Sigmoid colon (tissue), 7 donors: ENCODE results near the gene SVEP1. TPM values are rescaled to one million over a fixed set of nuclear protein-coding genes. Genes with fewer than 3 reads are reported as not detected.

ENCODE experiments used
- DNase-seq: peaks from one replicate; pipeline ENCODE4 v3.0.0-alpha.2; 2019
- H3K27ac ChIP-seq, 4 donors: fragments of 200-600 bp; sonication (generic); one replicate each; pipeline ENCODE4 v1.5.1; 2016 to 2019; ENCODE audit warnings: mild to moderate bottlenecking in 1 of 4
- H3K27me3 ChIP-seq, 3 donors: fragments of 200-600 bp; sonication (generic); one replicate each; pipeline ENCODE4 v1.5.1; 2019; ENCODE audit warnings: mild to moderate bottlenecking in 1 of 3
- H3K36me3 ChIP-seq, 4 donors: fragments of 200-600 bp; sonication (generic); one replicate each; pipeline ENCODE4 v1.5.1; 2016 to 2019
- H3K4me1 ChIP-seq, 4 donors: fragments of 200-600 bp; sonication (generic); one replicate each; pipeline ENCODE4 v1.5.1; 2017 to 2019
- H3K4me3 ChIP-seq, 4 donors: fragments of 200-600 bp; sonication (generic); one replicate each; pipeline ENCODE4 v1.5.1; 2017 to 2019; ENCODE audit warnings: mild to moderate bottlenecking in 2 of 4, moderate library complexity in 1 of 4
- H3K9me3 ChIP-seq, 4 donors: fragments of 200-600 bp in 3 of 4; sonication (generic) in 3 of 4; one replicate each; pipeline versions ENCODE4 v1.5.1 to v1.6.1; 2013 to 2019
- CTCF ChIP-seq, 4 experiments: fragments of 450-650 bp in 3 of 4; fragments of 200-600 bp in 1 of 4; IDR thresholded peaks; one replicate each; pipeline ENCODE4 v1.5.1; 2016 to 2019; ENCODE audit warnings: antibody characterized with exemption in 4 of 4, mild to moderate bottlenecking in 3 of 4, moderate library complexity in 2 of 4
- EP300 ChIP-seq, 4 donors: sonication (generic); formaldehyde crosslinking; IDR thresholded peaks; one replicate each; pipeline ENCODE4 v1.6.1; 2017; ENCODE audit warnings: antibody characterized with exemption in 4 of 4
- POLR2A ChIP-seq, 2 donors: fragments of 450-650 bp; IDR thresholded peaks; one replicate each; pipeline ENCODE4 v1.6.1; 2016; ENCODE audit warnings: antibody characterized with exemption in 2 of 2, mild to moderate bottlenecking in 2 of 2, moderate library complexity in 2 of 2
- POLR2AphosphoS5 ChIP-seq, 4 donors: sonication (generic); formaldehyde crosslinking; IDR thresholded peaks; one replicate each; pipeline ENCODE4 v1.6.1; 2017; ENCODE audit warnings: antibody characterized with exemption in 4 of 4
- WGBS, 2 donors: extraction: QIAGEN DNeasy Blood & Tissue Kit; methylation state at CpG; one replicate each; pipeline ENCODE4 v1.1.7; 2013; 5-methylcytosine and 5-hydroxymethylcytosine counted together
- intact Hi-C: fragments of 100-400 bp; cut with DNase I; formaldehyde crosslinking; loops from one replicate; pipeline ENCODE4 v1.15.1; 2023
- polyA plus RNA-seq, 3 donors: library from polyadenylated mRNA; stranded (reverse); fragments of 200-250 nt; gene quantifications; one replicate each; pipeline ENCODE4 v1.2.3, GENCODE V29; 2013
- total RNA-seq, 4 donors: library from RNA; depleted of rRNA; stranded (reverse); fragments of >200 nt; gene quantifications; one replicate each; pipeline ENCODE4 v1.1.0, GENCODE V29; 2016
- donor health status: healthy with polysubstance abuse.
- donor health status: Bipolar disorder and iron deficiency.
- donor health status: healthy.

The SVEP1 gene
- total and polyA plus RNA-seq, 7 donors: 0.23 to 77.5 (median 24.3) TPM

DNA sequence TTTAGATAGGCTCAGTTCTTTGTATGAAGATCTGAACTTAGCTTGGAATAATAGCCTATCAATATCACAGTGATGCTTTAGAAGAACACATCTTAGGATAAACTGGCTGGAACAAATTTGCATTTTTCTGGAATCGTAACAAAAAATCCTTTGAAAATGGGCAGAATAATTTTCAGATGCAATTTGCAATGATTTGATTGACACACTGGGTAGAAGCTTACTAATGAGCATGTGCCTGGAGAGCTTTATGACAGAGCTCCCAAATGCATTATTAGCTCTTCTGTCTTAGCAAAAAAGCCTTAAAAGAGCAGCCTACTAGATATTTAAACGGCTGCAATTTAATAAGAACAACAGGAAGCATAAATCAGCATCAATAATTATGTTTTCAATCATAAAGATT, 165.1 kb downstream of the SVEP1 start:
- intact Hi-C loops: no loop called here
- Histone ChIP-seq H3K4me3 (no peak overlapping the region), H3K9me3 (no peaks in the 10 kb centered on the region), H3K36me3 (peaks cover 0 to 8% (median 0%) of the 10 kb centered on the region in 4 donors), H3K27me3 (no peaks in the 10 kb centered on the region), H3K27ac (no peak overlapping the region), H3K4me1 (no peaks in the 10 kb centered on the region)
- TF ChIP-seq POLR2A (IDR thresholded peaks at IDR 0.05): no peak
- no peak for TF ChIP-seq EP300 (IDR thresholded peaks at IDR 0.05)
- no peak for TF ChIP-seq POLR2AphosphoS5 (IDR thresholded peaks at IDR 0.05)
- no peak for TF ChIP-seq CTCF (IDR thresholded peaks at IDR 0.05)
- WGBS, 2 donors: 86 to 88% methylated on average over 2 of the region's 2 CpGs
- no peak for DNase-seq

DNA sequence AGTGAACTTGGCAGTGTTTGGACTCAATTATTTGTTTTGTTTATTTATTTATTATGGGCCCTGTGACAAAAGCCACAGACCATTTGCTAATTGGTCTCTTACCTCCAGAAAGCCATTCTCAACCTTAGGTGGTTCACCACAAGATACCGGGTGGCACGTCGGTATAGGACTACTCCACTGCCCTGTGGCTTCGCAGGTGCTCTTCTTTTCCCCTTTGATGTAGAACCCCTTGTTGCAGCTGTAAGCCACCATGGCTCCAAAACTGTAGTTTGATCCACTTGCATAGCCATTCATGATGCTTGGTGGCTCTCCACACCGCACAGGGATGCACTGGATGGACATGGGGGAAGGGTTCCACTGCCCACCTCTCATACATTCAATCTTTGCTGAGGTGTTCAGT, 168.6 kb downstream of the SVEP1 start:
- intact Hi-C loops: no loop called here
- 83 to 93% methylated on average over 5 of the region's 5 CpGs for WGBS, 2 donors

DNA sequence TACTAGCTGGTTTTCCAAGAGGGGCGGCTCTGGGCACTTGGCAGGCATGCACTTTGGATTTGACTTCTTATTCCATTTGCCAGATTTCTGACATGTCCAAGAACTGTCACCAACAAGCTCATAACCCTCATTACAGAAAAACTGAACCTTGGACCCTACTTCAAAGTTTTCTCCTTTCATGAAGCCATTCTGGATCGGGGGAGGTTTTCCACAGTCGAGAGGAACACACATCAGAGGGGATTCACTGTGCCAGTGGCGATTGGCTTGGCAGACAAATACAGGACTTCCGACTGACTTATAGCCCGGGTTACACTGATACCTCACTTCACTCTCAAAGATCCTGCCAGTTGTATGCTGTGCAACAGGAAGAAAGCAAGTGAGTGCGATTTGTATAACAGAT, 170.9 kb downstream of the SVEP1 start:
- WGBS, 2 donors: 52 to 88% methylated on average over 7 of the region's 7 CpGs

More for the DNA sequence above, 168.6 kb downstream of the SVEP1 start:
- Histone ChIP-seq H3K36me3 (peaks cover 0 to 12% (median 0%) of the 10 kb centered on the region in 4 donors), H3K4me3 (no peak overlapping the region), H3K27me3 (no peaks in the 10 kb centered on the region), H3K4me1 (no peaks in the 10 kb centered on the region), H3K27ac (no peak overlapping the region), H3K9me3 (no peaks in the 10 kb centered on the region)
- DNase-seq: peak; percentile 41
- TF ChIP-seq POLR2A (IDR thresholded peaks at IDR 0.05) (no peak), EP300 (IDR thresholded peaks at IDR 0.05) (no peak), POLR2AphosphoS5 (IDR thresholded peaks at IDR 0.05) (no peak), CTCF (IDR thresholded peaks at IDR 0.05) (no peak)

DNA sequence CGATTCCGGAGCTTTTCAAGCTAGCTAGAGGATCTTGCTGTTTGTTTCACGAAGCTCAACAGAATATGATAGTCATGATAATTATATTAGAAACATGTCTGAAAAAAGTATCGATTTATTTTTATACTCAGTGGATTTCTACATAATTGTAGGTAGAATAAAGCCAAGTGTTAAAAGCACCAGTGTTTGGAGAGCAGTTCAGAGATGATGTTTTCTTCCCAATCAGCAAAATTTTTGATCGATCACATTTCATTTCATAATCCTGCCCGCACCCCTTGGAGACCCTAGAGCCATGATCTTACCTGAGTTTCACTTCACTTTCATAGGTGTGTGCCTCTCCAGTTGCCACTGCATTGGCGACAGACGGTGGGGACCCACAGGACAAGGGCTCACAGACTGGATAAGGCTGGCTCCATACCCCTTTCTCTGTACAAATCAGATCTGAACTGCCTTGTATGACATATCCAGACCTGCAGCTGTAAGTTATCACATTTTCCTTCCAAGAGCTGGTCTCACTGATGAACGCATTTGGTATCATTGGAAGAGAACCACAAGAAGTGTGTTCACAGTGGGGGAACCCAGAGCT, 173.6 kb downstream of the SVEP1 start:
- Histone ChIP-seq H3K4me1 (no peaks in the 10 kb centered on the region), H3K36me3 (peaks cover 0 to 4% (median 0%) of the 10 kb centered on the region in 4 donors), H3K27ac (no peak overlapping the region), H3K9me3 (no peaks in the 10 kb centered on the region), H3K4me3 (no peak overlapping the region), H3K27me3 (no peaks in the 10 kb centered on the region)
- WGBS, 2 donors: 70 to 81% methylated on average over 9 of the region's 9 CpGs
- intact Hi-C loops: no loop called here
- DNase-seq: no peak
- no peak for TF ChIP-seq CTCF (IDR thresholded peaks at IDR 0.05)
- no peak for TF ChIP-seq POLR2A (IDR thresholded peaks at IDR 0.05)
- no peak for TF ChIP-seq POLR2AphosphoS5 (IDR thresholded peaks at IDR 0.05)
- no peak for TF ChIP-seq EP300 (IDR thresholded peaks at IDR 0.05)

More for the DNA sequence above, 170.9 kb downstream of the SVEP1 start:
- Histone ChIP-seq H3K9me3 (no peaks in the 10 kb centered on the region), H3K27ac (no peak overlapping the region), H3K36me3 (peaks cover 0 to 9% (median 0%) of the 10 kb centered on the region in 4 donors), H3K27me3 (no peaks in the 10 kb centered on the region), H3K4me3 (no peak overlapping the region), H3K4me1 (no peaks in the 10 kb centered on the region)
- TF ChIP-seq CTCF (IDR thresholded peaks at IDR 0.05) (no peak), POLR2AphosphoS5 (IDR thresholded peaks at IDR 0.05) (no peak), EP300 (IDR thresholded peaks at IDR 0.05) (no peak), POLR2A (IDR thresholded peaks at IDR 0.05) (no peak)
- intact Hi-C loops: no loop called here
- DNase-seq: no peak

- H3K27ac ChIP-seq: no peak overlapping the region
- H3K4me3 ChIP-seq: no peak overlapping the region
- no peaks in the 10 kb centered on the region for H3K9me3 ChIP-seq
- H3K4me1 ChIP-seq: no peaks in the 10 kb centered on the region
- peaks cover 0 to 7% (median 0%) of the 10 kb centered on the region in 4 donors for H3K36me3 ChIP-seq
- intact Hi-C loops: no loop called here
- TF ChIP-seq POLR2AphosphoS5 (IDR thresholded peaks at IDR 0.05) (no peak), EP300 (IDR thresholded peaks at IDR 0.05) (no peak), CTCF (IDR thresholded peaks at IDR 0.05) (no peak), POLR2A (IDR thresholded peaks at IDR 0.05) (no peak)
- no peak for DNase-seq
- WGBS, 2 donors: 92 to 95% methylated on average over 4 of the region's 4 CpGs
- H3K27me3 ChIP-seq: no peaks in the 10 kb centered on the region
Measured at GRCh38 chr9:110404473-110404872, 175.1 kb downstream of the SVEP1 start.
